ENCODE results near the gene RAB3A.

GRCh38 chr19:18206018-18206417 lies 2.2 kb upstream of the RAB3A start:
- no peak for TF ChIP-seq FOSL1 (IDR thresholded peaks at IDR 0.05; ENCODE audit: low read depth)
- no peak for TF ChIP-seq ZNF274 (IDR thresholded peaks at IDR 0.05; ENCODE audit: low read depth, low read length)
- no peak for TF ChIP-seq MAX (IDR thresholded peaks at IDR 0.05)
- TF ChIP-seq CTCF (IDR thresholded peaks at IDR 0.05 in 2 of 3, conservative IDR thresholded peaks at IDR 0.05 in 1 of 3; ENCODE audit: borderline replicate concordance in 1 of 3, insufficient read depth in 1 of 3, low read depth in 2 of 3, low read length in 2 of 3), result no peak
- no peak for TF ChIP-seq EGR1 (IDR thresholded peaks at IDR 0.05; ENCODE audit: low read depth)
- no peak for TF ChIP-seq ATF3 (IDR thresholded peaks at IDR 0.05)
- no peak for TF ChIP-seq POLR2A (IDR thresholded peaks at IDR 0.05; ENCODE audit: borderline replicate concordance, extremely low read depth, insufficient read depth, insufficient read length)
- no peak for TF ChIP-seq EZH2 (IDR thresholded peaks at IDR 0.05)
- no peak for TF ChIP-seq CBX3 (IDR thresholded peaks at IDR 0.05; ENCODE audit: low read depth)
- no peak for TF ChIP-seq CEBPB (IDR thresholded peaks at IDR 0.05; ENCODE audit: low read depth)
- no peak for TF ChIP-seq REST (IDR thresholded peaks at IDR 0.05; ENCODE audit: low read depth)
- no peak for TF ChIP-seq EZH2phosphoT487 (IDR thresholded peaks at IDR 0.05; ENCODE audit: borderline replicate concordance)
- TF ChIP-seq ZBTB33 (IDR thresholded peaks at IDR 0.05; ENCODE audit: extremely low read depth, insufficient replicate concordance, low read length), result no peak
- TF ChIP-seq POLR2AphosphoS5 (IDR thresholded peaks at IDR 0.05; ENCODE audit: low read depth, low read length), result no peak
